Breast epithelium (tissue), 3 donors: ENCODE measurements around the gene MACROH2A1.

ENCODE experiments used
- CTCF ChIP-seq, 3 donors: fragments of 450-650 bp; IDR thresholded peaks; one replicate each; pipeline ENCODE4 v1.5.1; 2016 to 2017; ENCODE audit warnings: antibody characterized with exemption in 3 of 3, mild to moderate bottlenecking in 3 of 3, moderate library complexity in 3 of 3
- POLR2AphosphoS5 ChIP-seq, 3 donors: sonication (generic); formaldehyde crosslinking; IDR thresholded peaks; one replicate each; pipeline ENCODE4 v1.6.1; 2017; ENCODE audit warnings: antibody characterized with exemption in 3 of 3

- no peak for TF ChIP-seq CTCF (IDR thresholded peaks at IDR 0.05)
- TF ChIP-seq POLR2AphosphoS5 (IDR thresholded peaks at IDR 0.05): no peak
These were observed 25.1 kb downstream of the MACROH2A1 start for GRCh38 chr5:135373736-135374515.
